NAMALWA (cell line): Measurements from ENCODE around the gene CEP95.

Experiments used
- DNase-seq: peaks from one replicate; pipeline ENCODE4 v3.0.0-alpha.2; 2015; ENCODE audit warnings: low spot score

The CEP95 gene

GRCh38 chr17:64496786-64497564, 9.8 kb upstream of the CEP95 start, which contains the start of gene POLG2:
POLG2 (minus strand) TSS chr17:64497054; CDS start chr17:64496968, 86 bp downstream.
- DNase-seq: peak; percentile 97

DNA sequence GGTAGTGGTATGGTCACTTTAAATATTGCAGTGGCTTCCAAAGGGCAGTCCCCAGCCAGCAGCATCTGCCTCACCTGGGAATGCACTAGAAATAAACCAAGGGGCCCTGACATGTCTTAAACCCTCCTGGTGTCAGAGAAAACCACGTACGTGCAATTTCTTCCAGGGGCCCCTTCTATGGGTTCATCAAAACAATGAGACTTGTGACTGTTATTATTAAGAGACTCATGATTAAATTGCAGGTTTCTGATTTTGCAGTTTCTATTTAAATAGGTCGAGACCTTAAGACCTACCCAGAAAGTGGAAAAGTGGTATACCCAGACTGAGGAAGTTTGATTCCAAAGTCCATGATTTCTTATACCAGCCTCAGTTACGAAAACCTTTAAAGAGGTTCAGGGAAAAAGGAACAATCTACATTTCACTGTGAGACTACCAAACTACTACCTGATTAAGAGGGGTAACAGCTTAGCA, 9.2 kb upstream of the CEP95 start:
- DNase-seq: no peak

DNA sequence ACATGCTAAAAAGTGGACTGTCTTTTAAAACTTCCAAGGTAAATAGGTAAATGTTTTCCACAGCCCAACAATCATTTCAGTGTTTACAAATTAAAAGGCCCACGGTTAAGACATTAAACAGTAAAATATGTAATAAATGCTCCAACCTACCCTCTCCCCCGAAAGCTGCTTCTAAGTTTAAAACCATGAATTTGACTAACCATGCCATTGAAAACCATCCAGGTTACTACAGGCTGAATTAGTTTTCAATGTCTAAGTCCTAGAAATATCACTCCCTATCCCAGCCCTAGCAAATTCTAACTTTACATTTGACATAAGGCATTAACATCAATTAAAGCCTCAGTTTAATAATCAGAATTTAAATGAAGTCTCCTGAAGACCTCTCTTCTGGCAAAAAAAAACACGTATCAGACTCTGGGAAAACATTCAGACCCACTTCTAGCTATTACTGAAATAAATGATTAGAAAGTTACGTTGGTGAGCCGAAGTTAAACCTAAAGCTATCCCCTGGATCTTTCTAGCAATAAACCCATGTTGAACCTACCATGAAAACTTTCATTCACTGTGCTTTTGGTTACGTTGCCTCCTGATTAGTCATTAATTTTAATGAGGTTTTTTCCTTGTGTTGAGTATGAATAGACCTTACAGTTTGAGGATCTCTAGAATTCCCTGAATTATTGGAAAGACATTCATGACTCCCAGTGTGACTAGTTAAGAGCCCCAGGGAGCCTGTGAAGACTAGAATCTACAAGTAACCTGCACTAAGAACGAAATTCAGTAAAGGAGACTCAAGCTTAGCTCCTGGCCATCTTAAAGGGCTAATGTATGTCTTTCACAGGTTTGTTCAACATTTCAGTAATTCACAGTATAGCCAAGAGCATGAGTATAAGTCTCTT, 8.2 kb upstream of the CEP95 start:
- DNase-seq: peak; percentile 69

- DNase-seq: peak; percentile 58
These were observed 6.8 kb upstream of the CEP95 start for GRCh38 chr17:64499805-64500486.

GRCh38 chr17:64500487-64500859, 6.3 kb upstream of the CEP95 start:
- DNase-seq: peak; percentile 50

- DNase-seq: peak; percentile 52
These were observed 5.7 kb upstream of the CEP95 start for GRCh38 chr17:64500862-64501765.

DNA sequence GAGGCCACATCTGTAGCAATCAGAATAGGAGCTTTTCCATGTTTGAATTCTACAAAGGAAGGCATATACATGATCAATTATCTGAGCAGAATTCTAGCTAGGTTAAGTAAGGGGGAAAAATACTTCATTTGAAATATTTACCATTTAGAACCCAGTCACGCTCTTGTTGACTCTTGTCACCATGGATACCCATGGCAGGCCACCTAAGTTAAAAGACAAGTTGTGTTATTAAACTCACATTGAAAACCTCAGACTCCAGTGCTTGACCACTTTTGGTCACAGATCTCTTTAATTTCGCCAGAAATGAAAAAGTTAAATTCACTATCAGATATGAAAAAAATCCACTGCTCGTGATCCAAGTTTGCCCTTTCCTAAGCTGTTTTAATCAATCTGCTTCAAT, 4.8 kb upstream of the CEP95 start:
- peak; percentile 42 for DNase-seq

DNA sequence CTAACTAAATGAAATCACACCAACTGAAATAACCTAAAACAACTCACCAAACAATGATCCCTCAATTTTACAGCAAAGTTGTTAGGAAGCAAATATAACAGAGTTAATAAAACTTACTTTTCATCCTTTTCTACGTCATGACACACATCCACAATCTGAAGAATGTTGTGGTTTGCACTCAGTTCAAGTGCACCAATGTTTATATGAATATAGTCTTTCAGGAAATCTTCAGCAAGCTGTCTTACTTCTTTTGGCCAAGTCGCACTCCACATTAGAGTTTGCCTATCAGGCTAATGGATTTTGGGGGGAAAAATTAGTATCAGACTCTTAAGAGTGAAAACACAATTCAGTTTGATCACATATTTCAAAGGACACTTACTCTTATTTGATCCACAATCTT, 4.0 kb upstream of the CEP95 start:
- no peak for DNase-seq

DNA sequence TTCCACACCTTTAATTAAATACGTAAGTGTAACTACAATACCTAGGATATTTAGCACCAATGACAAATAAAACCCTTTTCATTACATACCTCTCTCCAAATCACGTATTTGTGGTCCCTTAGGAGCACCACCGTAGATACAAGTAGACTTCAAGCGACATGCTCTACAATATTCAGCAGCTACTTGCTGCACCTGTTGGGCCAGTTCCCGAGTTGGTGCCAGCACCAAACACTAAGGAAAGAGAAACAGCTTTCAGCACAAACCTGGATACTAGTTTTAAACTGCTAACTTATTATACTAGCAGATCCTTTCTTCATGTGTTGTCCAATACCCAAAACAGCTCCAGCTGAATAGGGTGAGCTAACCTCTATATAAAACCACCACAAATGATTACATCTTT, 3.4 kb upstream of the CEP95 start:
- peak; percentile 27 for DNase-seq

GRCh38 chr17:64503821-64504768, 2.7 kb upstream of the CEP95 start:
- DNase-seq: peak; percentile 28

GRCh38 chr17:64504769-64505339, 1.9 kb upstream of the CEP95 start:
- no peak for DNase-seq

DNA sequence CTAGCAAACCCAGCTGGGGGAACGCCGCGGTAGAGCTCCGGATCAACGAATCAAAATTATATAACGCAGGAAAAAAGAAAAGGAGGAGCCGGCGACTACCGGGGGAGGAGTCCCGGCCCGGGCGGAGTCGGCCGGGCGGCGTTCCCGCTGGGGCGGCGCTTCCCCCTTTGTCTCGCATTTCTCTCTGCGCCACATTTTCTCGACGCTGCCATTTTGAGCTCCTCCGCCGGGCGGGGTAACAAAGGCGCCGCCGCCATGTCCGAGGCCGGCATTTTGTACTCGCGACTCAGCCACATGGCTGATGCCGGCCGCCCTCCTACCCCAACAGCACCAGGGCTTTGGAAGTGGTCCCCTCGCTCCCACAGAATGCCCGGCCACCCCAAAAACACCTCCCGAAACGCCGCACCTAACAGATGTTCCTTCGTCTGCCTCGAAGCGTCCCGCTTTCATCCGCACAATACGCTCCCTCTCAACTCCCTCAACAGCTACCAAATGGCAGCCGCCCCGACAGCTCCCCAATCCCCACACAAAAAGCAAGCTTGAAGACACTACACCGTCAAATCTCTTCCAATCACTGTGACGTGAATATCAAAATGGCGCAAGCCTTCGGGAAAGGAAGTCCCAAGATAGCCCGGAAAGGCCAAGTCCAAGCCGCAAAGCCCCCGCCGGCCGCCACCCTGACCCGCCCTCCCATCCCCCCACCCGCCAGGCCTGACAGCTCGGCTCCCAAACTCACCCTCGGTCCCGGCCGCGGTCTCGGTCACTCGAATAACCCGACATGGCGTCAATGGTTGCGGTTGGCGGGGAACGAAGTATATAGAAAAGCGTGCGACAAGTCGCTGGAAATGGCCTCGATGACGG, 1.2 kb upstream of the CEP95 start:
- DNase-seq: peak; percentile 79

- DNase-seq: no peak
These were observed 589 bp upstream of the CEP95 start, which contains the start of gene DDX5 for GRCh38 chr17:64506201-64506575. DDX5 (minus strand) TSS chr17:64506289; CDS start chr17:64506119, 170 bp downstream.

DNA sequence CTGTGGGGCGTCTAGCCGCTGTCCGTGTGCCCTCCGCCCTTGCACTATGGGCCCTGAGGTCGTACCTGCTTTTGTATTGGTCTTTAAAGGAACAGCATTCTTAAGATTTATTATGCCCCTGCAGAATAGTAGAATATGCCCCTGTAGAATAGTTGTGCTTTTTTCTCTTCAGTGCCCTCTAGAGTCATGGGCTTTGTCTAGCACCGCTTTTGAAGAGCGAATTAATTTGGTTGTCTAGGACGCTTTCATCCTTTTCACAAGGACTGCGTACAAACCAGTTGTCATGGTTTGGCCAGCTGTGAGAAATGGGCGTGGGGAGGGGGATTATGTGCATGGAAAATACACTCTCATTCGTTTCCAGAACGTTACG, 621 bp downstream of the CEP95 start:
- peak; percentile 93 for DNase-seq

- no peak for DNase-seq
These were observed 1.9 kb downstream of the CEP95 start for GRCh38 chr17:64508683-64509082.

DNA sequence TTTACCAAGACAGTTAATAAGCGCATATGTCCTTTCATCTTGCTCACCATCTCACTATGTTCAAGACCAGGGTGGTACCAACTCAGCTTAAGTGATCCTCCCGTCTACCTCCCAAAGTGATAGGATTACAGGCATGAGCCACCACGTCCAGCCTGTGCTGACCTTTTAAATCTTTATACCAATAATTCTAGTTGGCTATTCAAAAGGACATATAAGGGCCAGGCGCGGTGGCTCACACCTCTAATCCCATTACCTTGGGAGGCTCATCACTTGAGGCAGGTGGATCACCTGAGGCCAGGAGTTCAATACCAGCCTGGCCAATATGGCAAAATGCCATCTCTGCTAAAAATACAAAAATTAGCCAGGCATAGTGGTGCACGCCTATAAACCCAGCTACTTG, 2.4 kb downstream of the CEP95 start:
- DNase-seq: no peak

GRCh38 chr17:64515419-64515818, 8.6 kb downstream of the CEP95 start:
- no peak for DNase-seq

- DNase-seq: no peak
These were observed 9.1 kb downstream of the CEP95 start for GRCh38 chr17:64515829-64516228.

GRCh38 chr17:64519601-64520000, 12.8 kb downstream of the CEP95 start:
- no peak for DNase-seq
